A673 (cell line): ENCODE measurements around the gene NLGN1.

Experiments
- CTCF ChIP-seq: fragments of 300-800, 200-600 bp; sonication (generic); conservative IDR thresholded peaks from 2 replicates; pipeline ENCODE4 v1.5.1; 2017; ENCODE audit warnings: low read depth, mild to moderate bottlenecking, antibody characterized with exemption, low read length, moderate library complexity, mixed read lengths
- EZH2 ChIP-seq: fragments of 200-600 bp; sonication (generic); IDR thresholded peaks from 2 replicates; pipeline ENCODE4 v1.6.1; 2017; ENCODE audit warnings: borderline replicate concordance, low read depth, mild to moderate bottlenecking, mixed read lengths, antibody characterized with exemption, low read length; ENCODE audit not compliant: poor library complexity, severe bottlenecking

GRCh38 chr3:174280186-174280585 is 882.6 kb downstream of the NLGN1 start:
- TF ChIP-seq CTCF (no peak), EZH2 (no peak)
